Loucy (cell line): ENCODE measurements around the gene CCDC70.

ENCODE experiments used
- CTCF ChIP-seq: fragments of 200-600 bp; sonication (generic); conservative IDR thresholded peaks from 2 replicates; pipeline ENCODE4 v1.5.1; 2014; ENCODE audit warnings: mild to moderate bottlenecking, antibody characterized with exemption, low read length
- EZH2phosphoT487 ChIP-seq: fragments of 200-600 bp; IDR thresholded peaks from 2 replicates; pipeline ENCODE4 v1.6.1; 2018; ENCODE audit warnings: antibody characterized with exemption, mild to moderate bottlenecking, moderate library complexity, borderline replicate concordance

- TF ChIP-seq CTCF (no peak), EZH2phosphoT487 (no peak)
Observed at GRCh38 chr13:51894239-51894638, 32.5 kb downstream of the CCDC70 start.
